ENCODE measurements around the gene MMP17.

DNA sequence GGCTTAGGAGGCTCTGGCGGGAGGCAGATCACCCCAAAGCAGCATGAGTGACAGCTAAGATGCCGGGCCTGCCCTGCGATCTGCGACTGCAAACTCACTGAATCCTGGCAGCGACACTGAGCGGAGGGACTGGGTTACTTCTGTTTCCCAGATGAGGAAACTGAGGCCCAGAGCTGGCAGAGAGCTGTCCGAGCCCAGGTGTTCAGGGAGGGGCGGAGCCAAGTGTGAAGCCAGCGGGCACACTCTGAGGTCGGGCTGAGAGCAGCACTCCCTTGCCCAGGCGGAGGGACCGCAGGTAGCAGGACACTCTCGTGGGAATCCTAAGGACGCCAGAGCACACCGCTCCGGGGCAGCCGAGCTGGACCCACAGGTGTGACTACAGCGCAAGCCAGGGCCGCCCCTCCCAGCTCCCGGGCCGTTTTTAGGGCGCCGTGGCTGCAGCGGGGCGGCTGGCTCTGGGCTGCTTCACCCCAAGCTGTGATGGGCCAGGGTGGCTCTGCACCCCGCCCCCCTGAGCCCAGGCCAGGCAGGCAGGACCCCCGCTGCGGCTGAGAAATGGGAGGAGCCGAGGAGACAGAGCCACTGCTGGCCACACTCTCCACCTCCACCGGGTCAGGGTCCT, 27.4 kb downstream of the MMP17 start:
- TF ChIP-seq POLR2A (IDR thresholded peaks at IDR 0.05; ENCODE audit: low read length) (no peak), GATA1 (IDR thresholded peaks at IDR 0.05; ENCODE audit: low read depth, low read length) (no peak)

Measured in erythroblast (primary cell).